ENCODE results near the gene FAM237B. TPM values are rescaled to one million over a fixed set of nuclear protein-coding genes. Genes with fewer than 3 reads are reported as not detected.
A peak's percentile ranks its signal among the peaks of the same experiment; 100 is the strongest.
"Not testable (repeated sequence)": the region's sequence is repeated elsewhere in the genome, so short reads cannot be mapped to it uniquely, and the experiment has no call there.

Gene FAM237B
- 1.7 TPM for total RNA-seq (ENCODE audit: insufficient read depth, low replicate concordance)

DNA sequence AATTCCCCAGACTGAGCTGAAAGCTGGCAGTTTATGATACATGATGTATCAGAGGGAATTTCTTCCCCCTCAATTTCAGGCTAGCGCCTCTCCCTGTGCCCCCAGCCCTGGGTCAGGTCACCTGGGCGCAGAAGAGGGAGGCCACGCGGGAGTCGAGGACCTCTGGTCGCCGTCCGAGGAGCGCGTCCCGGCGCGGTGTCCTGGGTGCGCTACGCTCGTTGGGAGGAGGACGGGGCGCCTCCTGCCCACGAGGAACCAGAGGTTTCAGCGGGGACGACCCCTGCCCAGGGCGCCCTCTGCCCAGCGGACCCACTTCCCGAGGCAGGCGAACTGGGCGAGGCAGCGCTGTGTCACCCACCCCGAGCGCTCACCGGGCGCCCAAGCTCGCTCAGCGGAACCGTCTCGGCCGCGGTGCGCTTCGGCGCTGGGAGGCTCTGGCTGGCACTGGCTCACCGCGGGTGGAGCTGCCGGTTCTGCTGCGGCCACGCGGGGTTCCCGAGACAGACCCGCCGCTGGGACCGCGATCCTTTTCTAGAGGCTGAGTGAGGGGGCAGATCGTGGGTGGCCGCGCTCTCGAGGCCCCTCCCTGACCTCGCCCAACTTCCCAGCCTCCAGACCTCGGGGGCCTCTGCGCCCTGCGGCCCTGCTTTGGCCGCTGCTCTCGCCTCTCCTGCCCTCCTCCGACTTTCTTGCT lies at the start of gene FAM237B:
FAM237B (minus strand) TSS at position 504 of the 694 bp plus-strand sequence. CDS start 1,556 bp downstream, outside the sequence.
- no peak for DNase-seq (ENCODE audit: low spot score)

DNA sequence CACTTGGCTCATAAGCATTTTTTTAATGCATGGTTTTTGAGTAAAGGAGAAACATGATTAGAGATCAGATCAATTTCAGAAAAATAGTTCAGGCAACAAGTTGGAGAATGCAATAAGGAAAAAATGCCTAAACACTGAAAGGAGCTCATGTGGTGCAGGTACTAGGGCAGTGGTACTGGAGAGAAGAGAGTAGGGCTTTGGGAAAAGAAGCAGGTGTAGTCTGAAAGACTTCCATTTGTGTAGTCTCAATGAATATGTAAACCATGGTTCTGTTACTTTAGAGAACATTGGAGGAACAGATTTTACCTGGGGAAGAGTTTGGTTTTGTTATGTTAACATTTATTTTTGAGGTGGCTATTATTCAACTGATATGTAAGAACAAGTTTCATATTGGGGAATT lies 30.9 kb upstream of the FAM237B start:
- DNase-seq (ENCODE audit: low spot score) = no peak

DNA sequence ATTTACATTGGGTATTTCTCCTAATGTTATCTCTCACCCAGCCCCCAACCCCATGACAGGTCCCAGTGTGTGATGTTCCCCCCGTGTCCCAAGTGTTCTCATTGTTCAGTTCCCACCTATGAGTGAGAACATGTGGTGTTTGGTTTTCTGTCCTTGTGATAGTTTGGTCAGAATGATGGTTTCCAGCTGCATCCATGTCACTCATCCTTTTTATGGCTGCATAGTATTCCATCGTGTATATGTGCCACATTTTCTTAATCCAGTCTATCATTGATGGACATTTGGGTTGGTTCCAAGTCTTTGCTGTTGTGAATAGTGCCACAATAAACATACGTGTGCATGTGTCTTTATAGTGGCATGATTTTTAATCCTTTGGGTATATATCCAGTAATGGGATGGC lies 28.9 kb upstream of the FAM237B start:
- DNase-seq (ENCODE audit: low spot score) = not testable (repeated sequence)

DNA sequence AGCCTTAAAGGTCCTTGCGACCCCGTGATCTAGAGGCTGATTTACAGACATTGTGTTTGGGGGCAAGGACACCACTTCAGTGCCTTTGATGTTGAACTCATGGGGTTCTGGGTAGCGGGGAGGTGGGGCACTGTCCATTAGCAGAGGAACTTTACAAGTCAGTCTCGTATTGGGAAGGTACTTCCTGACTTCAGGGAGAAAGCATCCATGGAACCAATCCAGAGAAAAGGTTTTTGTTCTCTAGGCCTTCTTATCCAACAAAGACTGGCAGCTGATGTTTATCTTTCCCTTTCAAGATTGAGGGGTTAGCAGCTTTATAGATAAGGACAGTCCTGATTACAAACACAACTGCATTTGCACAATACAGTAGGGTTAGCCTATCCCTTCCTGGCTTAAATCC lies 28.2 kb upstream of the FAM237B start:
- no peak for DNase-seq (ENCODE audit: low spot score)

- no peak for DNase-seq (ENCODE audit: low spot score)
Measured at GRCh38 chr7:90347759-90348158, 26.7 kb upstream of the FAM237B start.

DNA sequence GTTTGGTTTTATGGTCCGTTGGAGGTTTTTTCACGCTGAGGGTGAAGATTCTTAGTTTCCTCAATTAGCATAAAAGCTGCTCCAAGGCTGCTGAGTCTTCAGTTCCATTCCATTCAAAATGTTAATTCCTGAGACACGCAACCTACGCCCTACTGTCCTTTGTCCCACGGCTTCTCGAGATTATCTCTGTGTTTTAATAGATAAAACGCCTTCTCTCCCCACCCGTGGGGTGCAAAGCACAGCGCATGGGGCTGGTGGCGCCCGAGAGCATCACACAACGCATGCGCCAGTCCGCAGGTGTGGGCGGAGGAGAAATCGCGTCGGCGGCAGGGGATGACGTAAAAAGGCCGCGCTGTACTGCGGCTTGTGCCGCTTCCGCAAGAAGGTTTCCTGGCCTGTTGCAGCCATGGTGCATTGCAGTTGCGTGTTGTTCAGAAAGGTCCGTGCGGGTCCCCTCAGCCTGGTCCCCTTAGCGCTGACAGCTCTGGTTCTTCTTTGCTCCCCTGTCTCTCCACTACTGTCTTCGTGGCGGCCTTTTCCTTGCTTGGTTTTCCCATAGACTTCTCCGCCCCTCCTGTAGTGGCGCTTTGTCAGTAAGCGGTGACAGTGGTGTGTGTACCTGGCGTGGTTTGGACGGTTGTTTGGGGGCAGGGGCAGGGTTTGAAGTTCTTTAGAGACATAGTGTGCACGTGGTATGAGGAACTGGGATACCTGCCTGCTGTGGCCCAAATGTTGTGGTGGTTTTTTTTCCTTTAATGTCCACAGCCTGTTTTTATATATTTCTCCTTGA lies 25.4 kb upstream of the FAM237B start, which contains the start of gene GTPBP10:
GTPBP10 (plus strand) TSS at position 381 of the 790 bp plus-strand sequence; CDS start at position 407, 26 bp downstream.
- peak; percentile 97 for DNase-seq (ENCODE audit: low spot score)

- DNase-seq (ENCODE audit: low spot score) = peak; percentile 44
Measured at GRCh38 chr7:90345595-90346335, 24.7 kb upstream of the FAM237B start.

- DNase-seq (ENCODE audit: low spot score) = no peak
Measured at GRCh38 chr7:90345016-90345415, 23.9 kb upstream of the FAM237B start.

DNA sequence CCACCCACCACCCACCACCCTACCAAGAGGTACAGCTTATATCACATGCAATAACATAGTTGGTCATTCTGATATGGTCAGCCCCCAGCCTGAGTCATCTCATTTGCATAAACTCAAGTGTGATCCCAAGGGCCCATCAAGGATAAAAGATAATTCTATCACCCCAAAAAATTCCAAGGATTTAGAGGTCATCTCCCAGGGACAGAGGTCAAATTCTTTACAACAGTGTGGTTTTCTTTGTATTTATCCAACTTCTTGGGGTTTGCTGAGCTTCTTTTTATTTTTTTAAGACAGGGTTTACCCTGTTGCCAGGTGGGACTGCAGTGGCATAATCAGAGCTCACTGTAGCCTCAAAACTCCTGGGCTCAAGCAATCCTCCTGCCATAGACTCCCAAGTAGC lies 16.0 kb upstream of the FAM237B start:
- no peak for DNase-seq (ENCODE audit: low spot score)

GRCh38 chr7:90334926-90335325 lies 13.8 kb upstream of the FAM237B start:
- DNase-seq (ENCODE audit: low spot score) = not testable (repeated sequence)

GRCh38 chr7:90334193-90334843 lies 13.2 kb upstream of the FAM237B start:
- DNase-seq (ENCODE audit: low spot score) = no peak

DNA sequence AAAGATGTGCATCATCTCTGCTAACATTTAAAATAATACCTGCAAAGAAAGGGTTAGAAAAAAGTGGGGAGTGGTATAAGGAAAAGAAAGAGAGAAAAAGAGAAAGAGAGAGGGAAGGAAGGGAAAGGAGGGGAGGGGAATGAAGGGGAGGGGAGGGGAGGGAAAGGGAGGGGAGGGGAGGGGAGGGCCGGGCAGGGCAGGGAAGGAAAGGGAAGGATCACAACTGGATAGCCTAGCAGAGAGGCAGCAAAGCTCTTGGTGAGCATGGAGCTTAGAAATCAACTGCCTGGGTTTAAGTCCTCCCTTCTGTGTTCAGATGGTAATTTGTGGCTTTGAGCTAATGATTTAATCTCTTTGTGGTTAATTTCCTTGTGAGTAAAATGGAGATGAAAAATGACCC lies 5.4 kb upstream of the FAM237B start:
- no peak for DNase-seq (ENCODE audit: low spot score)

GRCh38 chr7:90322837-90323236 lies 1.7 kb upstream of the FAM237B start:
- no peak for DNase-seq (ENCODE audit: low spot score)

DNA sequence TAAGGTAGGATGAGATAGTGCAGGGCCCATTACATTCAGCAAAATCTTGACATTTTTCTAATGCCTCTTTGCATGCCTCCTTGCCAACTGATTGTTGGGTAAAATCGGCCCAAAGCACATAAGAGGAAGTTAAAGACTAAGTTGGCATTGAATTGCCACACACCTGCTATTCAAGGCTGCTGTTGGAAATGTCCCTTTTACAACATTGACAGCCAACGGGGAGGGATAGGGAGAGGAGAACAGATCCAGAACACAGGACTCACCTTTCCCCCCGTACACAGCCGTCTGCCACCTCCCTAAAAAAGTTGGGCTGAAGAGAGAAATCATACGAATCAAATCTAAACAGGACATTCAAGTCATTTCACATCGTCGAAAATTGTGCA lies 695 bp downstream of the FAM237B start:
- no peak for DNase-seq (ENCODE audit: low spot score)

DNA sequence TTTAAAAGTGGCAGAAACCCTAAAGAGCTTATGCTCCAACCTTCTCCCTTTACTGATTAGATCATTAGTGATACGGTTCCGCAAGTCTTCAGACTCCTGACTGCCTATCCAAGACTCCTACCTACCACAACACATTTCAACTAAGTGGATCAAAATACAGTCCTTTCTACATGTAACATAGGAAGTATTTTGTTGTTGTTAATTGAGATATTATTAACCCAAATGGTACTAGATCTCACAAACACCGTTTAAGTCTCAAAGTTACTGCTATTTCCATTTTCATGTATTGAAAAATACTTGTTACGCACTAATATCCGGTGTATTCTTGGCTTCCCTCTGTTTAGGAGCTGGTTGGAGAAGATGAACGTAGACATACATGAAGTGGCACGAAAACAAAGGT lies 1.1 kb downstream of the FAM237B start:
- DNase-seq (ENCODE audit: low spot score) = no peak

DNA sequence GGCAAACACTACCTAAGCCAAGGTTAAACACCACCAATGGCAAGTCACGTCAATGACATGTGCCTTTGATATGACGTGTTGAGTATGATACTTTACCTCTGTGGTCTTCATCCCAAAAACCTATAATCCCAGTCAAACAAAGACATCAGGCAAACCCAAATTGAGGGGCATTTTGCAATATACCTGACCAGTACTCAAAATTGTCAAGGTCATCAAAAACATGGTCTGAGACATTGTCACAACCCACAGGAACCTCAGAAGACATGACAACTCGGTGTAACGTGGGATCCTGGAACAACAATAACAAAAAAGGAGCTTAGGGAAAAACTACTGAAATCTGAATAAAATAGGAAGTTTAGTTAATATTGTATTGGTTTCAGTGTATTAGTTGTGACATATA lies 7.2 kb downstream of the FAM237B start:
- no peak for DNase-seq (ENCODE audit: low spot score)

DNA sequence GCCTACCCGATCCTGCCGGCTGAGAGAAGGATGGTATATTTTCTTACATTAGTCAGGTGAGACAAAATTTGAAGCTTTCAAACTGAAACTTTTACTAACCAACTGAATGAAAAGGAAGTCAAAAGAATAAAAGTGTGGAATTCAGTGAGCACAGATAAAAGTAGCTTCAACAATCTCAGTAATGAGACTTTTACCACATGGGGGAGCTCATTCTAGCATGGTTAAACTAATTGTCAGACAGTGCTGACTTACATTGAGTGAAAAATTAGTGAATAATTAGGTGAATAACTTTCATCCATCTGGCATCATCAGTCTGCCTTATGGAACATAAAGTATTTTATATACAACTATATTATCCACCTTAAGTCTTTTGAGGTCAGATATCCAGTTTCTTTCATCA lies 8.4 kb downstream of the FAM237B start:
- DNase-seq (ENCODE audit: low spot score) = no peak

- no peak for DNase-seq (ENCODE audit: low spot score)
Measured at GRCh38 chr7:90311175-90311574, 9.9 kb downstream of the FAM237B start.

GRCh38 chr7:90309872-90310271 lies 11.2 kb downstream of the FAM237B start:
- DNase-seq (ENCODE audit: low spot score) = no peak

DNA sequence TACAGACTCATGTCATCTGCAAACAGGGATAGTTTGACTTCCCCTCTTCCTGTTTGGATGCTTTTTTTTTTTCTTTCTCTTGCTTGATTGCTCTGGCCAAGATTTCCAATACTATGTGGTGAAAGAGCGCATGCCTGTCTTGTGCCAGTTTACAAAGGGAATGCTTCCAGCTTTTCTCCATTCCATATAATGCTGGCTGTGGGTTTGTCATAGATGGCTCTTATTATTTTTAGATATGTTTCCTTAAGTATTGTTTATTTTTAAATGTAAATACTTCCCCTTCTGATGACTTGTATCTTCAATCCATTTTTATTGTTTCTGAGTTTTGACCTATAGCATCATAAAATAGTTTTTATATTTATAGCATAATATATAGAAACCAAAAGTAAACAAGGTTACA lies 17.9 kb downstream of the FAM237B start:
- DNase-seq (ENCODE audit: low spot score) = no peak

- DNase-seq (ENCODE audit: low spot score) = peak; percentile 3
Measured at GRCh38 chr7:90298145-90299038, 22.7 kb downstream of the FAM237B start.

All from umbilical cord (tissue), 2 donors.